ENCODE data around the gene SNX25.
"Not testable (repeated sequence)": the region's sequence is repeated elsewhere in the genome, so short reads cannot be mapped to it uniquely, and the experiment has no call there.

Gene SNX25

GRCh38 chr4:185209031-185209851 is at the start of gene SNX25:
Gene SNX25, plus strand, starts transcription at chr4:185209598. Its CDS starts 229 bp downstream, at chr4:185209827.
- peak within 1 kb of the TSS; percentile 79 for H3K4me3 ChIP-seq (ENCODE audit: low read depth, low read length)
- DNase-seq (ENCODE audit: low read depth) = no peak

GRCh38 chr4:185165605-185166063 is 43.8 kb upstream of the SNX25 start:
- DNase-seq (ENCODE audit: low read depth) = peak; percentile 58

GRCh38 chr4:185167234-185167633 is 42.2 kb upstream of the SNX25 start:
- H3K4me3 ChIP-seq (ENCODE audit: low read depth, low read length) = no peak overlapping the region
- DNase-seq (ENCODE audit: low read depth) = no peak

More at GRCh38 chr4:185165605-185166063, 43.8 kb upstream of the SNX25 start:
- H3K4me3 ChIP-seq (ENCODE audit: low read depth, low read length) = no peak overlapping the region

GRCh38 chr4:185171373-185172071 is 37.9 kb upstream of the SNX25 start:
- no peak overlapping the region for H3K4me3 ChIP-seq (ENCODE audit: low read depth, low read length)

GRCh38 chr4:185179488-185179887 is 29.9 kb upstream of the SNX25 start:
- DNase-seq (ENCODE audit: low read depth) = no peak

More at GRCh38 chr4:185171373-185172071, 37.9 kb upstream of the SNX25 start:
- DNase-seq (ENCODE audit: low read depth) = no peak

GRCh38 chr4:185182239-185182638 is 27.2 kb upstream of the SNX25 start:
- no peak for DNase-seq (ENCODE audit: low read depth)
- no peak overlapping the region for H3K4me3 ChIP-seq (ENCODE audit: low read depth, low read length)

More at GRCh38 chr4:185179488-185179887, 29.9 kb upstream of the SNX25 start:
- H3K4me3 ChIP-seq (ENCODE audit: low read depth, low read length) = no peak overlapping the region

GRCh38 chr4:185183622-185184281 is 25.6 kb upstream of the SNX25 start:
- no peak overlapping the region for H3K4me3 ChIP-seq (ENCODE audit: low read depth, low read length)
- DNase-seq (ENCODE audit: low read depth) = peak; percentile 71

- no peak overlapping the region for H3K4me3 ChIP-seq (ENCODE audit: low read depth, low read length)
- no peak for DNase-seq (ENCODE audit: low read depth)
These were observed 22.6 kb upstream of the SNX25 start for GRCh38 chr4:185186769-185187168.

GRCh38 chr4:185189606-185190305 is 19.6 kb upstream of the SNX25 start:
- H3K4me3 ChIP-seq (ENCODE audit: low read depth, low read length) = no peak overlapping the region
- no peak for DNase-seq (ENCODE audit: low read depth)

- no peak overlapping the region for H3K4me3 ChIP-seq (ENCODE audit: low read depth, low read length)
- DNase-seq (ENCODE audit: low read depth) = no peak
These were observed 19.0 kb upstream of the SNX25 start for GRCh38 chr4:185190306-185190856.

GRCh38 chr4:185192059-185192458 is 17.3 kb upstream of the SNX25 start:
- no peak overlapping the region for H3K4me3 ChIP-seq (ENCODE audit: low read depth, low read length)
- no peak for DNase-seq (ENCODE audit: low read depth)

GRCh38 chr4:185194924-185195888 is 14.2 kb upstream of the SNX25 start:
- H3K4me3 ChIP-seq (ENCODE audit: low read depth, low read length) = no peak overlapping the region
- DNase-seq (ENCODE audit: low read depth) = no peak

GRCh38 chr4:185196437-185196836 is 13.0 kb upstream of the SNX25 start:
- H3K4me3 ChIP-seq (ENCODE audit: low read depth, low read length) = no peak overlapping the region
- no peak for DNase-seq (ENCODE audit: low read depth)

GRCh38 chr4:185198189-185198588 is 11.2 kb upstream of the SNX25 start:
- DNase-seq (ENCODE audit: low read depth) = not testable (repeated sequence)

GRCh38 chr4:185201977-185202962 is 7.1 kb upstream of the SNX25 start:
- peak overlapping the region; percentile 63 for H3K4me3 ChIP-seq (ENCODE audit: low read depth, low read length)
- no peak for DNase-seq (ENCODE audit: low read depth)

More at GRCh38 chr4:185198189-185198588, 11.2 kb upstream of the SNX25 start:
- not testable (repeated sequence) for H3K4me3 ChIP-seq (ENCODE audit: low read depth, low read length)

GRCh38 chr4:185202984-185203485 is 6.4 kb upstream of the SNX25 start:
- peak overlapping the region; percentile 63 for H3K4me3 ChIP-seq (ENCODE audit: low read depth, low read length)
- DNase-seq (ENCODE audit: low read depth) = no peak

Data from skeletal muscle cell (primary cell).